GM12875 (cell line): ENCODE data around the gene IFI27L1.

ENCODE experiments used
- H3K4me3 ChIP-seq: one replicate; pipeline ENCODE4 v1.5.1; 2011; ENCODE audit warnings: low read depth, low read length, control low read depth
- CTCF ChIP-seq: IDR thresholded peaks from 2 replicates; pipeline ENCODE4 v1.5.1; 2011; ENCODE audit warnings: low read depth, mild to moderate bottlenecking, control low read depth, inconsistent platforms, low read length, moderate library complexity, borderline replicate concordance; ENCODE audit not compliant: insufficient read depth

The IFI27L1 gene

GRCh38 chr14:94038921-94039629 lies 42.0 kb upstream of the IFI27L1 start:
- TF ChIP-seq CTCF, result no peak
- H3K4me3 ChIP-seq, result no peak overlapping the region

- no peak for TF ChIP-seq CTCF
These were observed 40.9 kb upstream of the IFI27L1 start for GRCh38 chr14:94040247-94040646.

GRCh38 chr14:94040796-94041195 lies 40.3 kb upstream of the IFI27L1 start:
- no peak overlapping the region for H3K4me3 ChIP-seq
- TF ChIP-seq CTCF, result no peak

More at GRCh38 chr14:94040247-94040646, 40.9 kb upstream of the IFI27L1 start:
- H3K4me3 ChIP-seq, result no peak overlapping the region

- H3K4me3 ChIP-seq, result no peak overlapping the region
- TF ChIP-seq CTCF, result no peak
These were observed 39.4 kb upstream of the IFI27L1 start for GRCh38 chr14:94041551-94042346.

GRCh38 chr14:94042433-94043091 lies 38.5 kb upstream of the IFI27L1 start:
- H3K4me3 ChIP-seq, result no peak overlapping the region
- TF ChIP-seq CTCF, result no peak

- TF ChIP-seq CTCF, result no peak
- no peak overlapping the region for H3K4me3 ChIP-seq
These were observed 37.9 kb upstream of the IFI27L1 start for GRCh38 chr14:94043111-94043755.
